NAMALWA (cell line): Measurements from ENCODE around the gene PLCXD3.
"Not testable (repeated sequence)": the region's sequence is repeated elsewhere in the genome, so short reads cannot be mapped to it uniquely, and the experiment has no call there.

Experiments used
- DNase-seq: peaks from one replicate; pipeline ENCODE4 v3.0.0-alpha.2; 2015; ENCODE audit warnings: low spot score

The PLCXD3 gene

GRCh38 chr5:41510176-41510831 is at the start of gene PLCXD3:
PLCXD3 (minus strand) TSS chr5:41510601; CDS start chr5:41510526, 75 bp downstream.
- DNase-seq, result no peak

GRCh38 chr5:41559184-41559583 is 48.8 kb upstream of the PLCXD3 start:
- peak; percentile 7 for DNase-seq

GRCh38 chr5:41558295-41558694 is 47.9 kb upstream of the PLCXD3 start:
- DNase-seq, result no peak

- DNase-seq, result no peak
These were observed 37.6 kb upstream of the PLCXD3 start for GRCh38 chr5:41547991-41548390.

- DNase-seq, result no peak
These were observed 31.8 kb upstream of the PLCXD3 start for GRCh38 chr5:41542183-41542582.

GRCh38 chr5:41539454-41539853 is 29.1 kb upstream of the PLCXD3 start:
- DNase-seq, result no peak

- no peak for DNase-seq
These were observed 27.2 kb upstream of the PLCXD3 start for GRCh38 chr5:41537581-41537980.

- no peak for DNase-seq
These were observed 22.1 kb upstream of the PLCXD3 start for GRCh38 chr5:41532485-41532884.

- no peak for DNase-seq
These were observed 16.9 kb upstream of the PLCXD3 start for GRCh38 chr5:41527201-41527779.

- DNase-seq, result no peak
These were observed 16.3 kb upstream of the PLCXD3 start for GRCh38 chr5:41526699-41527098.

GRCh38 chr5:41524174-41524573 is 13.8 kb upstream of the PLCXD3 start:
- peak; percentile 36 for DNase-seq

- DNase-seq, result no peak
These were observed 11.9 kb upstream of the PLCXD3 start for GRCh38 chr5:41522193-41522786.

- DNase-seq, result no peak
These were observed 9.4 kb upstream of the PLCXD3 start for GRCh38 chr5:41519801-41520200.

- DNase-seq, result no peak
These were observed 7.5 kb upstream of the PLCXD3 start for GRCh38 chr5:41517909-41518308.

GRCh38 chr5:41511241-41511640 is 840 bp upstream of the PLCXD3 start:
- DNase-seq, result no peak

- DNase-seq, result no peak
These were observed 814 bp downstream of the PLCXD3 start for GRCh38 chr5:41509399-41510175.

- no peak for DNase-seq
These were observed 1.6 kb downstream of the PLCXD3 start for GRCh38 chr5:41508696-41509398.

- no peak for DNase-seq
These were observed 2.2 kb downstream of the PLCXD3 start for GRCh38 chr5:41508186-41508585.

GRCh38 chr5:41507501-41507900 is 2.9 kb downstream of the PLCXD3 start:
- DNase-seq, result no peak

GRCh38 chr5:41503860-41504259 is 6.5 kb downstream of the PLCXD3 start:
- DNase-seq, result no peak

- no peak for DNase-seq
These were observed 7.1 kb downstream of the PLCXD3 start for GRCh38 chr5:41503310-41503709.

GRCh38 chr5:41493490-41494126 is 16.8 kb downstream of the PLCXD3 start:
- DNase-seq, result not testable (repeated sequence)
